GM19043 (cell line): ENCODE results near the gene JAKMIP2.
"Not testable (repeated sequence)": the region's sequence is repeated elsewhere in the genome, so short reads cannot be mapped to it uniquely, and the experiment has no call there.

ENCODE experiments used
- ATAC-seq: cut with Tn5 transposase; IDR thresholded peaks from one replicate; pipeline ENCODE4 v1.9.1; 2021; ENCODE audit warnings: low read depth; ENCODE audit not compliant: unreplicated experiment

The JAKMIP2 gene

DNA sequence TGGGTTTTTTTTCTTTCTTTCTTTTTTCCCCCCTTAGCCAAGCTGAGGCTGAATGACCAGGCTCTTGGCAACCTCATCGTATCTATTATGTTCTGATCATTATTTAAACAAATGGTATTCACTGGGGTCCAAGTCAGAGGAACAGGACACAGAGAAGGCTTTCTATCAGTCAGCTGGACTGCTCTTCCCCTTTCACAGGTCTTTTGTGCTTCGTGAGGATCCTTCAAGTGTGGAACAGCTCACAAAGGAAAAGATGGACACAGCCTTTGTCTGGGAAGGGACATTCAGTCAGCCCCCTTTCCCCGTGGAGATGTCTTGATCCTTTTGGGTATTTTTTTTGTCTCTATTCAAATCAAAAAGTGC is 218.4 kb downstream of the JAKMIP2 start:
- ATAC-seq: no peak

DNA sequence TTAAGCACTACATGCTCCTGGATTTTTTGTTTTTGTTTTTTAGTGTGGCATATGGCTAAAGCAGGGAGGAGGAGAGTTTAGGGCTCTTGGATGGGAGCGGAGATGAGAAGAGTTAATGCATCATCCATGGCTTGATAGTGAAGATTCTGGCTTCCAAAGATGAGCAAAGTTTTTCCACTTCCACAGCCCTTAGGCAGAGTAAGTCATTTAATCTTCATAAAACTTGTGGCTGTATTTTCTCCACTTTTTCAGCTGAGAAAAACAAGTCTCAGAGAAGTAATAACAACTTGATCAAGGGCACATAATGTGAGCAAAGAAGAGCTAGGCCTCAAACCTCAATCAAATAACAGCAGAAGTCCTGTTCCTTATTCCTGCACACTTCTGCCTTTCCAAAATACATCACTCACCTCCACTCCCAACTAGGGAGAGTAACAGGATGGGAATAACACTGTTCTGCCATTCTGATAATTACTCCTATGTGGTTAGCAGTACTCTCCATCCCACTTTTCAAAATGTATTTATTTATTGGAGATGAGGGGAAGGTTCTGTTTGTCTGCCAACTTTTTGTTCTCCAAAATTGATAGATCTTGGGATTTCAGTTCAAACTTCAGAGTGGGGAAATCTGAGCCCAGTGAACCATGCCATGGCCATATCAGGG is 218.9 kb downstream of the JAKMIP2 start:
- ATAC-seq: no peak

DNA sequence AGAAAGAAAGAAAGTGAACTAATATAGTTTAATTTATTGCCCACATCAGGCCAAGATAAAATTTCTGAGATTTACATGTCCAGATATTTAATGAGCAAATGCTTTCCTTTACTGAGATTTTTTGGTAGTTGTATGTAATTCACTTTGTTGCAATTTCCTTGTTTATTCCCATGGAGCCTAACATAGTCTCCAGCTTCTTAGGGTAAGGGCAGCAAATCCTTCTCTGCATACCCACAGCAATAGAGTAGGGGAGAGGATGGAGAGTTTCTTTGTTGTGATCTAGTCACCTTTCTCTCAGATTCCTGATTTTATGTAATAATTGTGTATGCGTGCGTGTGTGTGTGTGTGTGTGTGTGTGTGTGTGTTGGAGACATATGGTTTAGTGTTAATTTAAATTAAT is 221.1 kb downstream of the JAKMIP2 start:
- no peak for ATAC-seq

DNA sequence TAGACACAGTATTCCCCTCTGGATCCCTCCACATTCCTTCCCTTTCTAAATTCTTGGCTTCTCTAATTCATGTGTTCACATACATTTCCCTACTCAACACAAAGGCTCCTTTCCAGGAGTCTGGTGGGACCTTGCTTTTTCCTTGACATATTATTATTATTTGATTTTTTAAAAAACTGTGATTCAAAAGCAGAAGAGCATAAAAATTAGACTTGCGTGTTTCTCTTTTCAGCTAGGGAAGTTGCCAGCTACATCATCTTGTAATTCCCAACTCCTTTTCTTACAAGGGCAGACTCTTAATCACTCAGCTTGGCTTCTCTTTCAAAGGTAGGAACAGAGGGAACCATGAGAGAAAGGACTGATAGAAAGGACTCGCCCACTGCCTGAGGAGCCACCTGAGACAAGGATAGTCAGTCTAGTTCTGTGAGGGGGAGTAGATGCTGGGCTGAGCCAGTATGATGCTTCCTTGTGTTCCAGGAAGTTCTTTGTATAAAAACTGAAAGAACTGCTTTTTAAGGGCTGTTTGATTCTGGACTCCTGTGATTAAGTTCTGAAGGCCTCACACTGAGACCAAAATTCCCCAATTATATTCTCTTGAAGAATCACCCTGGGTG is 221.7 kb downstream of the JAKMIP2 start:
- no peak for ATAC-seq

DNA sequence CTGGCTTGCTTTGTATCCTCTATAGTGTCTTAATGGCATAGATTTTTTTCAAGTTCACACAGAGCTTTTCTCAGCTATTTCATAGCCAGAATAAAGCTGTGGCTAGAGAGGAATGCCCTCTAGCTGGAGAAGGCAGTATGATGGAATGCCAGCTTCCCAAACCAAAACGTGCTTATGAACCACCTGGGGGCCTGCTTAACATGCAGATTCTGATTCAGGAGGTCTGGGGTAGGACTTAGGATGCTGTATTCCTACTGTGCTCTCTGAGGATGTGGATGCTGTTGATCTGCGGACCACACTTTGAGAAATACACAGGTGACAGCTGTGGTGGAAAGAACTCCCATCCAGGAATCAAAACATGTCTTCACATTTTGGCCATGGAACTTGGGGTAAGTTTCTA is 222.8 kb downstream of the JAKMIP2 start:
- no peak for ATAC-seq

DNA sequence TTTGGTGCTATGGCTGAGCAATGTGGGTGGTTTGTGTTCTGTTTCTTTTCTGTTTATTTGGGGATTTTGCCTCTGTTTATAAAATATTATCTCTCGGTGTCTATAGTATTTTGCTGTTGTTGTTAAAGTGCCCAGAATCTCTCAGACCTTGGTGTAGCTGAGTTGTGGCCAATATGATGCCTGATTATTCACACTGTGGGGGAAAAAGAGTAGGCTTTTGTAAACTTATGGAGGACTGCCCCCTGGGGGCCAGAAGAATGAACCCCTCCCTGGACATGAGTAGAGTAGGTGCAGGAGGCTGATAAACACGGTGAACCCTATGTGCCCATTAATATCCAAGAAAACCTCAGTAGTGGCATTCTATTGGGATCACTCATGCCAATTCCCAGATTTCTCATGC is 223.7 kb downstream of the JAKMIP2 start:
- no peak for ATAC-seq

DNA sequence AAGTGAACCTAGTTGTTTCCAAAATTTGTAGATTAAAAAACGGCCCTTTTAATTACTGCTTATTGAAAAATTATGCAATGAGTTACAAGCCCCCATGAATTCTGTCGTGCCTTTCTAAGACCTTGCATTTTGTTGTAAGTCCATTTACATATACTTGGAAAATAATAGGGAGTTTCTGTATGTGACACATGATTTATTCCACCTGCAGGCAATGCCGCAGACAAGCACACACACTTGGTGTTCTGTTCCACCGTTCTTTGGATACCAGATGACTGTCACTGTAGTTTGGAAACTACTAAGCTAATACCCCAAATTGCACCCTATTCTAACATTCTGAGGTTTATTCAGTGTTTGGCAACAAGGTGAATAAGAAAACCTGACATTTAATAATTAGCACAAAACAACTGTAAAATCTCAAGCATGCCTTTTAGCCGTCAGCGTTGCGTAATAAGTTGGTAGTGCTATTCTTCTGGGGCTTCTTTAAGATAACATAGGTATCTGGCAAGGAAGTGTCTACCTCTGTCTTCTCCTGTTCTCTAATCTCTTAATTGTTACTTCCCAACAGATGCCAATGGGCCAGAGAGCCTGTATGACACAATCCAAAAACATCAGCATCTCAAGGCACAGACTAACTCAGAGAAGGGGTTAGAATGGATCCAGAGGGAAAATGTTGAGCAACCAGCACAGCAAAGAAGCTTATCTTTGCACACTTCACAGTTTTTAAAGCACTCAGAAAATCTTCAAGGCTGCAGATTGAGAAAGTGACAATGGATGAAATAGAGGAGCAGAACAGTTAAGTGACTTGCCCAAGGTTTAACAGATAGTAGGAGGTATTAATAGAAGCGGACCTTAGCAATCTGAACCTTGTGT is 224.4 kb downstream of the JAKMIP2 start:
- no peak for ATAC-seq

DNA sequence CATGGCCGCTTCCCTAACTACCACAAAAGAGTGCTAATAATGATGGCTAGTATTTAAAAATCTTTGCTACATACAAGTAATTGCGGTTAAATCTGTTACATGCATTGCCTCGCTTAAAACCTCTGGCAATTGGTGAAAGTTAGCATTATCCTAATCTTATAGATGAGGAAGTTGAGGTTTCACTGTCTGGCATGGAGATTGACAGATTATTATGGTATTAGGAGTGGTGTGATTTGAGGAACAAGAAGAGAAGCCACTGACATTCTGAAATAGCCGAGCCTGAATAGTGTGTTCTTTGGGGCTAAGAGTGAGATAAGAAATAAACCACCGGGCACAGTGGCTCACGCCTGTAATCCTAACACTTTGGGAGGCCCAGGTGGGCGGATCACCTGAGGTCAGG is 227.4 kb downstream of the JAKMIP2 start:
- ATAC-seq: no peak

DNA sequence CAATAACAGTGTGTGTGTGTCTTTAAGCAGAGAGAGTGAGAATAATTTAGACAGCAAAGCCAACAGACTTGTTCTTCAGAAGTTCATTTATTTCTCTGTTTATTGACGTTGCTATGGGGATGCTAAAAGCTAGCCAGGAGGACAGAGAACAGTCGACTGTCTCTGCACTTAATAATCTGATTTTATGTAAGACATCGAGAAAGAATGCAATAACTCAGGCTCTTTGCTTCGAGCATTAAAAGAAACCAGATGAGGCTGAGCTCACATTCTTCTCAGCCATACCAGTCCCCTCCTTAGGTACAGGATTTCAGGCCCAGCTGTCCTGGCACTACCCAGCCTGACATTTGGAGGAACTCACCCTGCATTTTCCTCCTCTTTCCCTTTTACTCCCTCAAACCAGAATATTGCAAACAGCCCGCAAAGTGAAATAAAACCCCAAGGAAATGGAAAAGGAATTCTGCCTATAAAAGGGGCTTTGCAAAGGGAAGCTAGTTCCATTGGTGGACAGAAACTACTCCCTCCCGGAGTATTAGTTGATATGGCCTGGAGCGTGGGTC is 228.2 kb downstream of the JAKMIP2 start:
- ATAC-seq: no peak

DNA sequence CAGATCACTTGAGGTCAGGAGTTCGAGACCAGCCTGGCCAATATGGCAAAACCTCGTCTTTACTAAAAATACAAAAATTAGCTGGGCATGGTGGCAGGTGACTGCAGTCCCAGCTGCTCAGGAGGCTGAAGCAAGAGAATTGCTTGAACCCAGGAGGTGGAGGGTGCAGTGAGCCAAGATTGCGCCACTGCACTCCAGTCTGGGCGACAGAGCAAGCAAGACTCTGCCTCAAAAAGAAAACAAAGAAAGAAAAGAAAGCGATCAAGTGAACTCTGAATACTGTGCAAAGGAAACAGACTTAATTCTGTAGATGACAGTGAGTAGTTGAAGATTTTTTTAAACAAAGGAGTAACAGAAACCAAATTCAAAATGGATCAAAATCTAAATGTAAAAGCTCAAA is 228.7 kb downstream of the JAKMIP2 start:
- not testable (repeated sequence) for ATAC-seq

DNA sequence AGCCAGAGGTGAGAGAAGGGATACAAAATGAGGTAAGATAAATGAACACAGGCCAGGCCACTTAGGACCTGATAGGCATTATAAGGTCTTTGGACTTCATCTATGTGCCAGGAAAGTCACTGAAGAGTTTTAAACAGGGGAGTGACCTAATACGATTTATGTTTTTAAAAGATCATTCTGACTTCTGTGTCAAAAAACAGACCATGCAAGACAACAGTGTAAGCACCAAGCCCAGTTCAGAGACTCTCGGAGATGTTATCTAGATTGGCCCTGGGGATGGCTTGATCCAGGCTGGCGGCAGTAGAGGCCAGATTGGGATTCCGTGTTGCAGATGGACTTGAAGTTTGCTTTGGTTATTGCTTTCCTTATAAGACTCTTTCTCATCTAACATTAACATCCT is 229.6 kb downstream of the JAKMIP2 start:
- no peak for ATAC-seq

DNA sequence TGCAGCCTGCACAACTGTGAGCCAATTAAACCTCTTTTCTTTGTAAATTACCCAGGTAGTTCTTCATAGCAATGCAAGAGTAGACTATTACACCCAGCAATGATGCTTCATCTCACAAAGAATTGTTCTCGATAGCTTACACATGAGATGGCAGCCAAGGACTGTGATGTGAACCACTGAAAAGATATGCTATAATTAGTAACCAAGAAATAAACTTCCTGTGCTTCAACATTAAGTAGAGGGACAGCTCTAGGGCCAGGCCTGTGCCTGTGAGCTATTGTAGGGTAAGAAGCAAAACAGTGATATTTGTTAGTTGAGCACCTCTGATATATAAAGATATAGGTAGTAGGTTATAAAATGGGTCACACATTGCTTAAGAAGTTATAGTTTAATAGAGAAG is 230.9 kb downstream of the JAKMIP2 start:
- ATAC-seq: no peak

DNA sequence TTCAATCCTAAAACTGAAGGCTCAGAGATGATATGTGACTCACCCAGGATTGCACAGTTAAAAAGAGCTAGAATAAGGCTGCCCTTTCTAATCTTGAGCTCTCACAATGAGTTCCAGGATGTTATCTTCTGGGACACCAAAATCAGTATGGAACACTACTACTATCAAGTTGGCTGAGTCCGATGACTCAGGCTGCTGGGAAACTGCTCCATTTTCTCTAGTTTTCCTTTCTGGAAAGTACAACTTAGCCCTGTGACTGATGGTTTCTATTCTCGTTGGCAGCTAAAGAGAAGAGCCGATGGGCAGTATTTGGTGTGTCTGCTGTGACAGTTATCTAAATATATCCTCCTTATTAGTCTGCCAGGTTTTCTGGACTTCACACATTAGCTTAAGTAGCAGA is 234.8 kb downstream of the JAKMIP2 start:
- ATAC-seq: no peak

DNA sequence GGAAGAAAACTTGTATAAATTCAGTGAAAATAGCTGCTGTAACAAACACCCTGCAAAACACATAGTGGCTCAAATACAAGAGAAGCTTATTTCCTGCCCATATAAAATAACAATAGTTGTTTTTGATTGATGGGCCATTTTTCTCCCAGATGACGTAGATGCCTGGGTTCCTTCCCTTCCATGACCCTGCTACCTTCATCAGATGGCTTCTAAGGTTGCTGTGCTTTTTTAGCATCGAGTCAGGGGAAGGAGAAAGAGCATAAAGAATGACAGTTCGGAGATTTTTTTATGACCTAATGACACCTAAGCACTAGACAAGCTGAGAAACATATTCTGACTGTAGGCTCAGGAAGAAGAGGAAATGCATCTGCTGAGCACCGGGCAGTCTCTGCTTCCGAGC is 238.0 kb downstream of the JAKMIP2 start:
- ATAC-seq: no peak

DNA sequence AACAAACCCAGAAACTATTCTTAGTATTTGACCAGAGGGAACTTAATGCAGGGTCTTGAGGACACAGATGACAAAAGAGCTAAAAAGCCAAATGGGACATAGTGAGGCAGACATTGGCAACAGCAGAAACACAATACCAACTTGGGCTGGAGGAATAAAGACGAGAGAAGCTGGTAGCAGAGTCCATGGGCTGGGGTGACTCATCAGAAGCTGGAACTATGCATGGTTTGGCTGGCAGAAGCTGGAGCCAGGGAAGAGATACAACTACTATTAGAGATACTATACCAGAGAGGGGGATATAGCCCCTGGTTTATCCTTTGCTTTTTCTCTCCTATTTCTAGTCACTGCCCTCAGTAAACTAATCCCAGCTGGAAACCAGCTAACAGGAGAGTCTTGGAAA is 243.5 kb downstream of the JAKMIP2 start:
- ATAC-seq: no peak

DNA sequence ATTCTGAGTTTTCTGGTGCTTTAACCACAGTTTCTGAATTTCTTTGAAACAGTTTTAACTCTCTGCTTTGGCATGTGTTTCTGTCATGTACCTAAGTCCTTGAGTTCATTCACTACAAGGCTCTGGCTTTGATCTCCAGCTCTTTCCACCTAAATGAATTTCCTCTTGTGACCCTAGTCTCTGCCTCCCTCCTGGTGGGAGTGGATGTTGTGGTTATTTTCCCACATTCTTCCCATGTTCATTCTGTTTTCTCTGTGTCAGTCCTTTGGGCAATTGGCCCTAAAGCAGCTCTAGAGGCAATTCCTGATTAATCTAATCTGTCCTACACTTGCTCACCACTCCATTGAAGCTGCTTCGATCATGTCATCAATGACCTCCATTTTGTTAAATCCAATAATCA is 244.3 kb downstream of the JAKMIP2 start:
- no peak for ATAC-seq
